ENCODE data around the gene ATG101. TPM values are rescaled to one million over a fixed set of nuclear protein-coding genes. Genes with fewer than 3 reads are reported as not detected.
A peak's percentile ranks its signal among the peaks of the same experiment; 100 is the strongest.

The ATG101 gene
- total and polyA plus RNA-seq, 2 of the 13 experiments (the other 11 are each of a cell fraction or from before 2014, with no cell fraction given): 58.2 to 67.7 TPM

GRCh38 chr12:52069327-52070184 is at the start of gene ATG101 (continued):
- TF ChIP-seq ZNF660 (CRISPR knock-in tag; IDR thresholded peaks at IDR 0.05; ENCODE audit: borderline replicate concordance, low read depth): no peak
- TF ChIP-seq ZNF605 (CRISPR knock-in tag; IDR thresholded peaks at IDR 0.05): no peak
- TF ChIP-seq ELF3 (CRISPR knock-in tag; IDR thresholded peaks at IDR 0.05): peak; percentile 75
- TF ChIP-seq ATF4 (CRISPR knock-in tag; IDR thresholded peaks at IDR 0.05): peak in 1 of 2 experiments; percentile 28; a peak in 1 of 4 replicates
- no peak for TF ChIP-seq GLI4 (CRISPR knock-in tag; IDR thresholded peaks at IDR 0.05; ENCODE audit: borderline replicate concordance)
- TF ChIP-seq ZNF18 (CRISPR knock-in tag; IDR thresholded peaks at IDR 0.05; ENCODE audit: insufficient replicate concordance): no peak
- TF ChIP-seq HNF4A (CRISPR knock-in tag; IDR thresholded peaks at IDR 0.05): no peak
- TF ChIP-seq ASH2L (IDR thresholded peaks at IDR 0.05; ENCODE audit: insufficient read length, low read depth, low read length): peak; percentile 95
- no peak for TF ChIP-seq MATR3 (CRISPR knock-in tag; IDR thresholded peaks at IDR 0.05)
- peak; percentile 59; the same call in 1 of the 2 replicates for TF ChIP-seq SAFB2 (CRISPR knock-in tag; IDR thresholded peaks at IDR 0.05; ENCODE audit: borderline replicate concordance, low read depth)
- TF ChIP-seq ZNF496 (CRISPR knock-in tag; IDR thresholded peaks at IDR 0.05; ENCODE audit: insufficient replicate concordance): no peak
- TF ChIP-seq KDM3A (CRISPR knock-in tag; IDR thresholded peaks at IDR 0.05; ENCODE audit: low read depth): no peak
- TF ChIP-seq MAFG (CRISPR knock-in tag; IDR thresholded peaks at IDR 0.05): no peak
- TF ChIP-seq ZFP82 (CRISPR knock-in tag; IDR thresholded peaks at IDR 0.05; ENCODE audit: borderline replicate concordance): peak; percentile 97
- TF ChIP-seq THAP8 (CRISPR knock-in tag; IDR thresholded peaks at IDR 0.05; ENCODE audit: borderline replicate concordance): no peak
- no peak; the same call in none of the 2 replicates for TF ChIP-seq MED13 (CRISPR knock-in tag; IDR thresholded peaks at IDR 0.05)
- TF ChIP-seq ZNF704 (CRISPR knock-in tag; IDR thresholded peaks at IDR 0.05; ENCODE audit: borderline replicate concordance): peak; percentile 58; the same call in 1 of the 2 replicates
- TF ChIP-seq SIX1 (CRISPR knock-in tag; IDR thresholded peaks at IDR 0.05; ENCODE audit: borderline replicate concordance): no peak
- TF ChIP-seq TEAD2 (CRISPR knock-in tag; IDR thresholded peaks at IDR 0.05): no peak
- no peak for TF ChIP-seq SRY (CRISPR knock-in tag; IDR thresholded peaks at IDR 0.05)
- peak; percentile 95; the same call in 1 of the 2 replicates for TF ChIP-seq ZNF670 (CRISPR knock-in tag; IDR thresholded peaks at IDR 0.05; ENCODE audit: borderline replicate concordance)
- 0 out of 2 replicates have a peak, but pooled peaks have one; percentile 32 for TF ChIP-seq DNMT3B (CRISPR knock-in tag; conservative IDR thresholded peaks at IDR 0.05)
- peak; percentile 57 for TF ChIP-seq TFDP2 (CRISPR knock-in tag; IDR thresholded peaks at IDR 0.05)
- TF ChIP-seq ZNF24 (IDR thresholded peaks at IDR 0.05): 0 out of 2 replicates have a peak, but pooled peaks have one; percentile 17

Measured in HepG2 (cell line).